C4-2B (cell line): ENCODE results near the gene GALNT2.

Experiments
- ZFX ChIP-seq: fragments of 450-650 bp; IDR thresholded peaks from 2 replicates; pipeline ENCODE4 v1.6.1; 2017
- TF ChIP-seq, protein P1 (sequence below): fragments of 450-650 bp; conservative IDR thresholded peaks from 2 replicates; pipeline ENCODE4 v1.5.1; 2017; ENCODE audit warnings: mild to moderate bottlenecking

GRCh38 chr1:230026572-230026971 lies 40.5 kb upstream of the GALNT2 start:
- TF ChIP-seq, protein P1, sequence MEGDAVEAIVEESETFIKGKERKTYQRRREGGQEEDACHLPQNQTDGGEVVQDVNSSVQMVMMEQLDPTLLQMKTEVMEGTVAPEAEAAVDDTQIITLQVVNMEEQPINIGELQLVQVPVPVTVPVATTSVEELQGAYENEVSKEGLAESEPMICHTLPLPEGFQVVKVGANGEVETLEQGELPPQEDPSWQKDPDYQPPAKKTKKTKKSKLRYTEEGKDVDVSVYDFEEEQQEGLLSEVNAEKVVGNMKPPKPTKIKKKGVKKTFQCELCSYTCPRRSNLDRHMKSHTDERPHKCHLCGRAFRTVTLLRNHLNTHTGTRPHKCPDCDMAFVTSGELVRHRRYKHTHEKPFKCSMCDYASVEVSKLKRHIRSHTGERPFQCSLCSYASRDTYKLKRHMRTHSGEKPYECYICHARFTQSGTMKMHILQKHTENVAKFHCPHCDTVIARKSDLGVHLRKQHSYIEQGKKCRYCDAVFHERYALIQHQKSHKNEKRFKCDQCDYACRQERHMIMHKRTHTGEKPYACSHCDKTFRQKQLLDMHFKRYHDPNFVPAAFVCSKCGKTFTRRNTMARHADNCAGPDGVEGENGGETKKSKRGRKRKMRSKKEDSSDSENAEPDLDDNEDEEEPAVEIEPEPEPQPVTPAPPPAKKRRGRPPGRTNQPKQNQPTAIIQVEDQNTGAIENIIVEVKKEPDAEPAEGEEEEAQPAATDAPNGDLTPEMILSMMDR, result no peak
- no peak for TF ChIP-seq ZFX
